HepG2 (cell line): ENCODE data around the gene TM9SF4. TPM values are rescaled to one million over a fixed set of nuclear protein-coding genes. Genes with fewer than 3 reads are reported as not detected.

ENCODE experiments used
- ATAC-seq: fragments of 200-7000 bp; cut with Tn5 transposase; 3 replicates; pipeline ENCODE4 v1.9.1; 2020; ENCODE audit warnings: mild to moderate bottlenecking, moderate library complexity
- BruUV-seq: library from RNA; stranded (reverse); fragments of 400-500 nt; replicated peaks from 2 replicates; lab custom pipeline; 2021; lab: Mats Ljungman, UMichigan
- CTCF ChIA-PET: fragments of 300-600 bp; formaldehyde crosslinking; extraction: SDS; loops from one replicate; lab custom pipeline; 2021; ENCODE audit warnings: low total read pairs, inconsistent platforms, low intra/inter-chr PET ratio; lab: Yijun Ruan, JAX
- POLR2A ChIA-PET: fragments of 350-600 bp; sonication (Branson Sonifier 250); formaldehyde crosslinking; loops from one replicate; lab custom pipeline; 2020; ENCODE audit warnings: antibody characterized with exemption, inconsistent platforms; lab: Yijun Ruan, JAX
- DNase-seq: peaks from one replicate; pipeline ENCODE4 v3.0.0-alpha.2; 2015; ENCODE audit warnings: low spot score
- FAIRE-seq: peaks from 3 replicates; lab custom pipeline; 2011; peaks lifted over from hg19 to GRCh38; lab: Jason Lieb, UNC
- H2AFZ ChIP-seq: one replicate; pipeline ENCODE4 v1.6.1; 2011; ENCODE audit warnings: low read length, inconsistent platforms
- H3K27ac ChIP-seq: fragments of 300-600 bp; 3 replicates; pipeline ENCODE4 v1.8.0; 2011; ENCODE audit warnings: mixed run types, mild to moderate bottlenecking, mixed read lengths, low read length, inconsistent platforms; ENCODE audit not compliant: insufficient read depth; ENCODE audit errors: extremely low read length
- H3K27me3 ChIP-seq, 2 experiments: fragments of 200-600 bp in 1 of 2; 2 replicates in 1 of 2; 3 replicates in 1 of 2; pipeline versions ENCODE4 v1.6.0 to v1.8.0; 2011; ENCODE audit warnings: low read length in 2 of 2, mild to moderate bottlenecking in 2 of 2, moderate library complexity in 2 of 2, inconsistent platforms in 1 of 2; ENCODE audit not compliant: insufficient read depth in 2 of 2, control insufficient read depth in 1 of 2
- H3K36me3 ChIP-seq, 2 experiments: fragments of 200-600 bp in 1 of 2; replicated peaks in 1 of 2; 2 replicates in 1 of 2; 3 replicates in 1 of 2; pipeline versions ENCODE4 v1.5.1 to v1.8.0; 2011; ENCODE audit warnings: low read length in 2 of 2, inconsistent platforms in 1 of 2; ENCODE audit not compliant: insufficient read depth in 2 of 2, control insufficient read depth in 1 of 2
- H3K4me1 ChIP-seq: 2 replicates; pipeline ENCODE4 v1.5.1; 2012; ENCODE audit warnings: low read length, inconsistent platforms; ENCODE audit not compliant: insufficient read depth
- H3K4me2 ChIP-seq: 2 replicates; pipeline ENCODE4 v1.6.0; 2011; ENCODE audit warnings: low read depth, low read length, inconsistent platforms
- H3K4me3 ChIP-seq, 3 experiments: fragments of 200-600 bp in 1 of 3; sonication (generic), shearing (Covaris generic) in 1 of 3; replicated peaks in 1 of 3; 2 replicates each; pipeline ENCODE4 v1.5.1; 2011 to 2016; ENCODE audit warnings: low read length in 3 of 3, inconsistent platforms in 2 of 3, low read depth in 2 of 3, mild to moderate bottlenecking in 2 of 3, control low read depth in 1 of 3, mixed read lengths in 1 of 3; ENCODE audit not compliant: insufficient read depth in 1 of 3
- H3K79me2 ChIP-seq: one replicate; pipeline ENCODE4 v1.6.1; 2011; ENCODE audit warnings: low read length, inconsistent platforms; ENCODE audit not compliant: insufficient read depth
- H3K9ac ChIP-seq: 2 replicates; pipeline ENCODE4 v1.6.0; 2011; ENCODE audit warnings: mild to moderate bottlenecking, low read depth, low read length, inconsistent platforms; ENCODE audit not compliant: insufficient read depth
- H3K9me3 ChIP-seq: 2 replicates; pipeline ENCODE4 v1.5.1; 2012; ENCODE audit warnings: mild to moderate bottlenecking, low read length
- H4K20me1 ChIP-seq: 2 replicates; pipeline ENCODE4 v1.6.0; 2011; ENCODE audit warnings: inconsistent platforms, mild to moderate bottlenecking, low read length, moderate library complexity; ENCODE audit not compliant: insufficient read depth
- ARID2 ChIP-seq: sonication (generic); formaldehyde crosslinking; IDR thresholded peaks from 2 replicates; pipeline ENCODE4 v1.8.1; 2022; ENCODE audit warnings: mild to moderate bottlenecking, missing genetic modification reagents, borderline replicate concordance
- CEBPB ChIP-seq: IDR thresholded peaks from 2 replicates; pipeline ENCODE4 v1.6.1; 2011; ENCODE audit warnings: low read depth, low read length, improper control_type of control experiment, borderline replicate concordance
- CENPT ChIP-seq: sonication (generic); formaldehyde crosslinking; IDR thresholded peaks from 2 replicates; pipeline ENCODE4 v1.8.0; 2022; ENCODE audit warnings: low read depth, mild to moderate bottlenecking, moderate library complexity, missing genetic modification reagents
- DNMT1 ChIP-seq: sonication (generic); formaldehyde crosslinking; IDR thresholded peaks from 2 replicates; pipeline ENCODE4 v1.5.1; 2020; ENCODE audit warnings: mild to moderate bottlenecking, missing genetic modification reagents
- DR1 ChIP-seq: sonication (generic); formaldehyde crosslinking; IDR thresholded peaks from 2 replicates; pipeline ENCODE4 v1.8.0; 2021; ENCODE audit warnings: mild to moderate bottlenecking, missing genetic modification reagents, inconsistent platforms
- GLI4 ChIP-seq: sonication (generic); formaldehyde crosslinking; IDR thresholded peaks from 2 replicates; pipeline ENCODE4 v1.5.1; 2020; ENCODE audit warnings: missing genetic modification reagents, mild to moderate bottlenecking, moderate library complexity, borderline replicate concordance
- KAT7 ChIP-seq: IDR thresholded peaks from 2 replicates; pipeline ENCODE4 v1.6.1; 2018; ENCODE audit warnings: borderline replicate concordance, missing compliant biosample characterization
- MED8 ChIP-seq: sonication (generic); formaldehyde crosslinking; IDR thresholded peaks from 2 replicates; pipeline ENCODE4 v1.8.1; 2023; ENCODE audit warnings: mild to moderate bottlenecking, missing genetic modification reagents; ENCODE audit not compliant: insufficient replicate concordance
- NFRKB ChIP-seq: fragments of 450-650 bp; IDR thresholded peaks from 2 replicates; pipeline ENCODE4 v1.6.1; 2017
- RFX3 ChIP-seq: IDR thresholded peaks from 2 replicates; pipeline ENCODE4 v1.6.1; 2016; ENCODE audit warnings: missing biosample characterization, missing genetic modification reagents
- SMC3 ChIP-seq: IDR thresholded peaks from 2 replicates; pipeline ENCODE4 v1.6.1; 2011; ENCODE audit warnings: low read length, improper control_type of control experiment
- ZFP82 ChIP-seq: sonication (generic); formaldehyde crosslinking; IDR thresholded peaks from 2 replicates; pipeline ENCODE4 v1.5.1; 2020; ENCODE audit warnings: mild to moderate bottlenecking, missing genetic modification reagents, borderline replicate concordance
- ZMYM3 ChIP-seq: sonication (generic); formaldehyde crosslinking; IDR thresholded peaks from 2 replicates; pipeline ENCODE4 v1.5.1; 2020; ENCODE audit warnings: mild to moderate bottlenecking, missing genetic modification reagents
- ZNF468 ChIP-seq: sonication (generic); formaldehyde crosslinking; IDR thresholded peaks from 2 replicates; pipeline ENCODE4 v1.8.0; 2022; ENCODE audit warnings: mild to moderate bottlenecking, moderate library complexity, missing genetic modification reagents
- ZNF484 ChIP-seq: sonication (generic); formaldehyde crosslinking; IDR thresholded peaks from 2 replicates; pipeline ENCODE4 v1.5.1; 2020; ENCODE audit warnings: mild to moderate bottlenecking, low read depth, missing genetic modification reagents, borderline replicate concordance
- ZNF530 ChIP-seq: sonication (generic); formaldehyde crosslinking; IDR thresholded peaks from 2 replicates; pipeline ENCODE4 v1.5.0; 2020; ENCODE audit warnings: low read depth, mild to moderate bottlenecking, missing genetic modification reagents
- ZNF549 ChIP-seq: sonication (generic); formaldehyde crosslinking; IDR thresholded peaks from 2 replicates; pipeline ENCODE4 v1.5.0; 2020; ENCODE audit warnings: missing genetic modification reagents
- ZNF768 ChIP-seq: sonication (generic); formaldehyde crosslinking; IDR thresholded peaks from 2 replicates; pipeline ENCODE4 v1.4.0; 2020; ENCODE audit warnings: missing genetic modification reagents
- ZSCAN9 ChIP-seq: IDR thresholded peaks from 2 replicates; pipeline ENCODE4 v1.6.1; 2016; ENCODE audit warnings: borderline replicate concordance
- WGBS: methylation state at CpG from one replicate; pipeline ENCODE4 v1.1.6; 2017; ENCODE audit warnings: low lambda C conversion rate; 5-methylcytosine and 5-hydroxymethylcytosine counted together
- in situ Hi-C: cut with HindIII; loops from 2 replicates; pipeline ENCODE4 v1.10.0; 2017; ENCODE audit warnings: low pct_unique_long_range_greater_than_20kb; ENCODE audit not compliant: extremely low pct_ligation_motif_present
- intact Hi-C: fragments of 100-400 bp; cut with micrococcal nuclease; formaldehyde crosslinking; loops from one replicate; pipeline ENCODE4 v1.10.0; 2022; ENCODE audit not compliant: unreplicated experiment
- polyA plus RNA-seq, 8 experiments: library from polyadenylated mRNA; depleted of rRNA in 3 of 8; stranded (reverse) in 7 of 8; unstranded in 1 of 8; fragments of >200 nt; fragmentation: Illumina TruSeq in 4 of 8; extraction: Trizol in 4 of 8; gene quantifications; 2 replicates each; pipeline versions ENCODE4 v1.2.1 to v1.2.3, GENCODE V29; 2011 to 2016; ENCODE audit warnings: low read depth in 4 of 8, missing spikeins in 1 of 8, mixed read lengths in 1 of 8; ENCODE audit not compliant: insufficient read depth in 1 of 8
- total RNA-seq, 5 experiments: library from RNA; depleted of rRNA; stranded (reverse); fragments of >200 nt; fragmentation: Illumina TruSeq; extraction: Trizol; gene quantifications; 2 replicates each; pipeline ENCODE4 v1.2.3, GENCODE V29; 2016; ENCODE audit warnings: low read depth in 1 of 5

TM9SF4 gene
- total and polyA plus RNA-seq, 2 of the 13 experiments (the other 11 are each of a cell fraction or from before 2014, with no cell fraction given), result 53.5 to 171 TPM

GRCh38 chr20:32078322-32078721, 31.2 kb upstream of the TM9SF4 start:
- 81% methylated on average over 5 of the region's 5 CpGs for WGBS
- Histone ChIP-seq H2AFZ (no peak overlapping the region), H3K27ac (no peak overlapping the region), H3K4me2 (no peak overlapping the region), H3K27me3 (peaks cover 4 to 49% of the 10 kb centered on the region in 2 experiments; a peak in 4 of 5 replicates), H3K9ac (no peak overlapping the region), H3K4me1 (peaks cover 12% of the 10 kb centered on the region), H3K36me3 (no peaks in the 10 kb centered on the region), H3K4me3 (no peak overlapping the region), H4K20me1 (no peaks in the 10 kb centered on the region), H3K9me3 (no peaks in the 10 kb centered on the region), H3K79me2 (no peaks in the 10 kb centered on the region)
- intact Hi-C loops (no loop called here), in situ Hi-C loops (no loop called here)
- CTCF ChIA-PET, result no interaction called here
- TF ChIP-seq ZNF468 (CRISPR knock-in tag) (no peak), ZMYM3 (CRISPR knock-in tag) (peak; percentile 49; the same call in 1 of the 2 replicates), ZNF768 (CRISPR knock-in tag) (peak; percentile 91)
- BruUV-seq, result no TSS peak
- POLR2A ChIA-PET, result no interaction called here
- ATAC-seq, result no peak
- FAIRE-seq, result no peak
- DNase-seq, result no peak

DNA sequence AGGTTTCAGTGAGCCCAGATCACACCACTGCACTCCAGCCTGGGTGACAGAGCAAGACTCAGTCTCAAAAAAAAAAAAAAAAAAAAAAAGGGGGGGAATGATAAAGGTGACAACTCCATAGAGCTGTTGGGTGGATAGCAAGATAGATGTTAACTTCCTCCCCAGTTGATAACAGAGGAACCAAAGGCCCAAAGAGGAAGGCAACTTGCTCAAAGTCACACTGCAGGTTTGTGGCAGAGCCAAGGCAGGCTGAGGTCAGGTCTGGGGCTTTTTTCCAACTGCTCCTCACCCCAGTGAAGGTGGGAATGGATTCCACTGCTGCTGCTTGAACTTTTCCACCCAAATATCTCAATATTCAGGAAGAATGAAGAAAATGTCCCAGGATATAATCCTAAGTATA, 30.7 kb upstream of the TM9SF4 start:
- no peaks in the 10 kb centered on the region for H4K20me1 ChIP-seq
- H3K4me1 ChIP-seq, result peaks cover 12% of the 10 kb centered on the region
- POLR2A ChIA-PET, result no interaction called here
- CTCF ChIA-PET, result no interaction called here
- H3K4me2 ChIP-seq, result no peak overlapping the region
- H3K27me3 ChIP-seq, result peaks cover 7 to 49% of the 10 kb centered on the region in 2 experiments; a peak in 4 of 5 replicates
- TF ChIP-seq DR1 (CRISPR knock-in tag), result no peak
- TF ChIP-seq GLI4 (CRISPR knock-in tag), result no peak
- no peak for TF ChIP-seq MED8 (CRISPR knock-in tag)
- no peak for TF ChIP-seq SMC3
- TF ChIP-seq ARID2 (CRISPR knock-in tag), result no peak
- no peak for TF ChIP-seq DNMT1 (CRISPR knock-in tag)
- no peak for TF ChIP-seq ZSCAN9
- TF ChIP-seq ZNF530 (CRISPR knock-in tag), result no peak
- TF ChIP-seq RFX3 (CRISPR knock-in tag), result no peak
- TF ChIP-seq CEBPB, result no peak
- TF ChIP-seq NFRKB, result no peak
- no peak for TF ChIP-seq ZNF549
- TF ChIP-seq CENPT, result no peak
- TF ChIP-seq ZNF484 (CRISPR knock-in tag), result no peak
- TF ChIP-seq KAT7 (CRISPR knock-in tag), result no peak
- no peak for TF ChIP-seq ZFP82 (CRISPR knock-in tag)
- DNase-seq (no peak), ATAC-seq (no peak), FAIRE-seq (no peak)
- H3K9ac ChIP-seq, result no peak overlapping the region
- intact Hi-C loops (no loop called here), in situ Hi-C loops (no loop called here)
- H3K9me3 ChIP-seq, result no peaks in the 10 kb centered on the region
- H3K79me2 ChIP-seq, result no peaks in the 10 kb centered on the region
- no TSS peak for BruUV-seq
- no peak overlapping the region for H3K27ac ChIP-seq
- no peak overlapping the region for H2AFZ ChIP-seq
- H3K4me3 ChIP-seq, result no peak overlapping the region
- no peaks in the 10 kb centered on the region for H3K36me3 ChIP-seq
